NB4 (cell line): ENCODE results near the gene AUTS2.

Experiments
- DNase-seq: peaks from one replicate; pipeline ENCODE4 v3.0.0; 2010; ENCODE audit warnings: low read depth
- H3K4me3 ChIP-seq: one replicate; pipeline ENCODE4 v1.5.1; 2011; ENCODE audit warnings: mild to moderate bottlenecking, low read depth, low read length, moderate library complexity
- CTCF ChIP-seq: IDR thresholded peaks from one replicate; pipeline ENCODE4 v1.5.1; 2012; ENCODE audit warnings: low read depth, low read length
- MAX ChIP-seq: IDR thresholded peaks from 2 replicates; pipeline ENCODE4 v1.6.1; 2011; ENCODE audit warnings: low read depth, low read length
- MYC ChIP-seq: IDR thresholded peaks from 2 replicates; pipeline ENCODE4 v1.6.1; 2011; ENCODE audit warnings: low read depth, low read length
- POLR2A ChIP-seq: IDR thresholded peaks from 2 replicates; pipeline ENCODE4 v1.6.1; 2011; ENCODE audit warnings: mild to moderate bottlenecking; ENCODE audit not compliant: insufficient read length; ENCODE audit errors: extremely low read depth

The AUTS2 gene

GRCh38 chr7:70701991-70702390, 1103.7 kb downstream of the AUTS2 start:
- H3K4me3 ChIP-seq = no peak overlapping the region
- no peak for TF ChIP-seq MAX
- no peak for TF ChIP-seq POLR2A
- TF ChIP-seq CTCF = no peak
- no peak for TF ChIP-seq MYC
- DNase-seq = no peak

GRCh38 chr7:70703785-70704184, 1105.5 kb downstream of the AUTS2 start:
- DNase-seq = no peak
- H3K4me3 ChIP-seq = no peak overlapping the region
- TF ChIP-seq POLR2A (no peak), CTCF (no peak), MAX (no peak), MYC (no peak)

- no peak overlapping the region for H3K4me3 ChIP-seq
- DNase-seq = no peak
- TF ChIP-seq CTCF (no peak), MAX (no peak), MYC (no peak), POLR2A (no peak)
Observed at GRCh38 chr7:70704831-70705346, 1106.6 kb downstream of the AUTS2 start.

GRCh38 chr7:70706204-70706603, 1107.9 kb downstream of the AUTS2 start:
- no peak for TF ChIP-seq MYC
- TF ChIP-seq CTCF = no peak
- TF ChIP-seq MAX = no peak
- TF ChIP-seq POLR2A = no peak
- no peak for DNase-seq
- H3K4me3 ChIP-seq = no peak overlapping the region

- TF ChIP-seq CTCF (no peak), MAX (no peak), MYC (no peak), POLR2A (no peak)
- no peak for DNase-seq
- H3K4me3 ChIP-seq = no peak overlapping the region
Observed at GRCh38 chr7:70706698-70707097, 1108.4 kb downstream of the AUTS2 start.

- no peak overlapping the region for H3K4me3 ChIP-seq
- TF ChIP-seq CTCF = no peak
- TF ChIP-seq MAX = no peak
- no peak for TF ChIP-seq POLR2A
- DNase-seq = no peak
Observed at GRCh38 chr7:70707823-70708243, 1109.6 kb downstream of the AUTS2 start.
